GM21515 (cell line): ENCODE measurements around the gene TMEFF1.
"Not testable (repeated sequence)": the region's sequence is repeated elsewhere in the genome, so short reads cannot be mapped to it uniquely, and the experiment has no call there.

Source experiments
- ATAC-seq: cut with Tn5 transposase; IDR thresholded peaks from one replicate; pipeline ENCODE4 v1.9.1; 2021; ENCODE audit not compliant: unreplicated experiment

Gene TMEFF1

DNA sequence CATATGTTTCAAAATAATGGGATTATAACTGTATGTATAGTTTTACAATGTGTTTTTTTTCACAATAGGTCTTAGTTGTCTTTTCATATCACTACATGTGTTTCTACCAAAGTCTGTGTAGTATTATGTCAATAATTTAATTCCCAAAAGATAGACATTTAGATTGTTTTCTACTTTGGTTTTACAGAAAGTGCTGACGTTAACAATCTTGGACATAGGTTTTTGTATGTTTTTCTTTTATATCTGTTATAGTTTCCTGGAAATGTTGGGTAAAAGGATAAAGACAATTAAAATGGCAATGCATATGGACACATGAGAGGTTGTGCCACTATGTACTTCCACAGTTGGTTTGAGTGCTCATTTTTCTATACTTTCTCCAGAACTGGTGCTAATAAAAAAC, 15.2 kb downstream of the TMEFF1 start:
- ATAC-seq, result no peak

DNA sequence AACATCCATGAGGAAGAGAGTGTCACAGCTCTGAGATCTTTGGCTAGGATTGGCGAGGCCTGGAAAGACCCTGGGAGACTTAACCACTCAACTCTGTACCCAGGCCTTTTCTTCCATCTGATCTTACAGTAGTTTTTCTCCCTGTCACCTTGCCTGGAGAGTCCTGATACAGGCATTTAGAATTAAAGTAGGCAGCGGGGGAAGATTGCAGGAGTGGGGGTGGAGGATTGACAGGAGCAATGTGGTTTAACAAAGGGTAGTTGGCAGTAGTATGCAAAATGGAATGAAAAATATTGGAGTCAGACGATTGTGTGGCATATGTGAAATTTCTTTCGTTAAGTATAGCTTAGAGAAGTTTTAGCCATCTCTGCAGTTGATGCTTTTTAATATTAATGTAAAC, 16.9 kb downstream of the TMEFF1 start:
- no peak for ATAC-seq

DNA sequence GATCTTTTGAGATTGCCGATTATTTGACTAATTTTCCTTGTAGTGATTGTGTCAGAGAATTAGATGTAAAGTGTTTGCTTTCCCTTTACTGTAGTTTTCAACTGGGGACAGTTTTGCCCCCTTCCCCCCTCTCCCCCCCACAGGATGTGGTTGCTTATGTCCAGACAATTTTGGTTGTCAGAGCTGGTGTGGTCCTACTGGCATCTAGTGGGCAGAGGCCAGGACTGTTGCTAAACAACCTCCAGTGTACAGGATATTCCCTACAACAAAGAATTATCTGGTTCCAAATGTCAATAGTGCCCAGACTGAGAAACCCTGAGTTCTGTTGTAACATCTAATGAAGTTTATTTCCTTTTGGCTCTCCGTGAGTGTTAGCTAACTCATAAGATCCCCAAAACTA, 20.0 kb downstream of the TMEFF1 start:
- ATAC-seq, result no peak

DNA sequence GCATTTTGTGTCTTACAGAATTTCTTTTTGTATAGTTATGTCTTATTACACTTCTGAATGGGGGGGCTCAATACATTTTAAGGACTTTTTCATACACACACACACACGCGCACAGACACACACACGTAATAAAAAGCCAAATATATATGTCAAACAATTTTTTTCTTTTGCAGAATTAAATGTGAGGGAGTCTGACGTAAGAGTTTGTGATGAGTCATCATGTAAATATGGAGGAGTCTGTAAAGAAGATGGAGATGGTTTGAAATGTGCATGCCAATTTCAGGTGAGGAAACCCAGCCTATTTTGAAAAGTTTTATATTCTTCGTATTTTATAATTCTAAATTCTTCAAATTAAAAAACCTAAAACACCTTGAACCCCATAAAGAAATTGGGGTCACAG, 25.6 kb downstream of the TMEFF1 start:
- no peak for ATAC-seq

DNA sequence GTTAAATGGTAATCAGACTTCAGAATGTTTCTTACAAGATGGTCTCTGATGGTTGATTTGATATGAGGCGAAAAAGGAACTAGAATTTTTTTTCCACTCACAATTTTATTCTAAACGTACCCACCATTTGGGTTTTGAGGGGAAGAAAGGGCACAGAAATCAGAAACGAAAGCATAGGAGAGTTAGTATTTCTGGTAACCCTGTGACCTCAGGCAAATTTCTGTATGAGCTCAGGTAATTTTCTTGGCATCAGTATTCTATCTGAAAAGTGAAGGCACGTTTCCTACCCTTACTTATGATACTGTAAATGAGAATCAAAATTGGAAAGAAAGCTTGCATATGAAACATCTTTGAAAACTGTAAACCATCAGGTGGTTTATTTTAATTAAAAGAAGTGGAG, 26.5 kb downstream of the TMEFF1 start:
- ATAC-seq, result no peak

DNA sequence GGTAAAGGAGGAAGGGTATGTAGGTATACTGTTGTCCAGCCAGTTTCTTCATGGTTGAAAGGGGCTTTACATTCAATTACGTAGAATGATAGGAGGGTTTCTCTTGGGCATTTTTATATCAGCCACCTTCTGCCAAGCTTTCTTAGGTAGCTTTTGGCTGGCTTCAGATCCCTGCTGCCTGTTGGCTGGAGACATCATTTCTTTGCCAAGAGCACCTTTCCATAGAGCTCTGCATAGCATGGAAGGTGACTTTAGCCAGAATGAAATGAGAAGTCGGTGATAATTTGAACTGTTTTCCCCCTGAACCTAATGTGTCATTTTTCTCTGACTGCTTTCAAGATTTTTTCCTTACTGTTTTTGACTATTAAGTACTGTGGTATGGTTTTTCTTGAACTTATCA, 26.9 kb downstream of the TMEFF1 start:
- no peak for ATAC-seq

DNA sequence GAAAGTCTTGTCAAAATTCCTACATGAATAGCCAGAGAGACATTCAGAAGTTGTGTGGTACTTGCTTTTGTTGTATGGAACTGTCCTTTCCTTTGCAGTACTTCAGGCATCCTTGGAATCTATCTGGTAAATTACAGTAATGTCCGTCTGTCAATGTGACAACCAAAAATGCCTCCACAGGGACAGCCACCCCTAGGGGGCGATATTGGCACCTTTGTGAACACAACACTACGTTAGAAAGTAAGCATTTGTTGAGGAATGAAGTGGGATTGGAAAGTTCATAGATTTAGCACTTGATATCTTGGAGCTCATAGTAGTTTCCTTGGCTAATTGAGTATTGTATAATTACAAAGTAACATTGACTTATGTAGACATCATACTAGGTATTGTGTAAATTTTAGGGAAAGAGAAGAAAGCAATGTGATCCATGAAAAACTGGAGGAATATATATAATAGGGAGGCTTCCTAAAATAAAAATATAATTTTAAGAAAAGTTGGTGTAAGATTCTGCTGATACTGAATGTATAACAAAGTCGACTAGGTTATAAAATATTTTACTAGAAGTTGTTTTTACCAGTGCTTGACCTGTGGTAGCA, 32.7 kb downstream of the TMEFF1 start:
- ATAC-seq, result peak; percentile 70

DNA sequence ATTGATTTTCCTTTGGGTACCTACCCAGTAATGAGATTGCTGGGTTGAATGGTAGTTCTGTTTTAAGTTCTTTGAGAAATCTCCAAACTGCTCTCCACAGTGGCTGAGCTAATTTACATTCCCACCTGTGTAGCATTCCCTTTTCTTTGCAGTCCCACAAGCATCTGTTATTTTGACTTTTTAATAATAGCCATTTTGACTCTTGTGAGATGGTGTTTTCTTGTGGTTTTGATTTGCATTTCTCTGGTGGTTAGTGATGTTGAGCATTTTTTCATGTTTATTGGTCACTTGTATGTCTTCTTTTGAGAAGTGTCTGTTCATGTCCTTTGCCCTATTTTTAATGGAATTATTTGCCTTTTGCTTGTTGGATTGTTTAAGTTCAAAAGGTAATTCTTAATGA, 34.4 kb downstream of the TMEFF1 start:
- ATAC-seq, result not testable (repeated sequence)

DNA sequence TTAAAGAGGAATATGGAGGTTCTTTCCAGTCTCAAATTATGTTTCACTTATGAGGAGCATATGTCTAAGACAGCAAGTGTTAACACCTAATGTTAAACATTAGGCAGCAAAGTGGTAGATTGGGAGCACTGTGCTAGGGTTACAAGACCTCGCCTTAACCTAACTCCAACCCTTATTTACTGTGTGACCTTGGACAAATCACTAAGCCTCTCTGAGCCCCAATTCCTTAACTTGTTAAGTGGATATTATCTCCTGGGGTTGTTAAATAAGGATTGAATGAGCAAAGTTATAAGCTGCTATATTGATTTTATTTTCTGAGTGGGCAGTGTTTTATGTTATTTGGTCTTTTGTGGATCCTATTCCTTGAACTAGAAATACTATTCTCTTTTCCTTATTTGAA, 38.3 kb downstream of the TMEFF1 start:
- ATAC-seq, result no peak

DNA sequence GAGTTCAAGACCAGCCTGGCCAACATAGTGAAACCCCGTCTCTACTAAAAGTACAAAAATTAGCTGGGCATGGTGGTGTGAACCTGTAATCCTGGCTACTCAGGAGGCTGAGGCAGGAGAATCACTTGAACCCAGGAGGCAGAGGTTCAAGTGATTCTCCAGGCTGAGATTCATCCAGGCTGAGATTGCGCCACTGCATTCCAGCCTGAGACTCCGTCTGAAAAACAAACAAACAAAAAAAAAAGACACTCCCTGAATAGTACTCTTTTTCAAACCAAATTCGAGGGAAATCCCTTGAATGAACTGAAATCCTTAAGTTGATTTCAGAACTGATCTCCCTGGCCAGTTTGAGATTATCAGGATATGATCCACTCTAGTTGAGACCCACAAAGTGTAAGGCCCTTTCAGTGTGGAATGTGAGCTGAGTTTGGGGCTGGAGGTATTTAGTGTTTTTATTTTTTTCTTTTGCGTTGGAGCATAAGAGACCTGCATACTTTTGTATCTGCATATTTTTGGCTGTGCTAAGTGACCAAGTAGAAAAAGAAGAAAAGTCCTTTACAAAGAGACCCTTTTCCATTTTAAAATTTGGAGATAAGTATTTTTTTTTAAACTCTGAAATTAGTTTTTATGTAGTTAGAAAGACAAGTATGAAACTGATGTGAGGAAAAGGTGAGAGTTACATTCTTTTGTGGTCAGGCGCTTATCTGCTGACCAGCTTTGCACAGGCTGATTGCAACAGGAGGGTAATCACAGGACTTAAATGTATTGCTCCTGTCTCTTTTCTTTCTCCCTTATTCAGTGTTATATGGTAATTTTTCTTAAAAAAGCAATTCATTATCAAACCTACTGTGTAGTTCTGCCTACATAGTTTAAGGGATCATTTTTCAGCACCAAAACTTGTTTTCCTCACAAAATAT, 42.9 kb downstream of the TMEFF1 start:
- no peak for ATAC-seq

DNA sequence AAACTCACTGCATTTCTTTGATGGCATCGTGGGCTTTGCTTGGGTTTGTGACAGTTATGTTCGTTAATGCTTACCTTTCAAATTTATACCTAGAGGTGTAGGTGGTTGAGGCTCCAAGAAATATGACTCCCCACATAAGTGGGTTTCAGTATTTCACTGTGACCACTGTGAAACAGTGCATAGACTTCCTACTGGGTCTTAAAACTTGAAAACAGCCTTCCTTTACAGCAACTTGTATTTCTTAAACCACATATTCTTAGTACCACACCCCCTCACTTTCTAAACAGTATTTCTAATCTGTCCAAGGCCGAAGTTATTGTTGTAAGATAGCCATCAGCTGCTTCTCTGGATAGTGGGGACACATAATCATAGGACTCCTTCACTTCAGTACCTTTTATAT, 48.3 kb downstream of the TMEFF1 start:
- no peak for ATAC-seq

DNA sequence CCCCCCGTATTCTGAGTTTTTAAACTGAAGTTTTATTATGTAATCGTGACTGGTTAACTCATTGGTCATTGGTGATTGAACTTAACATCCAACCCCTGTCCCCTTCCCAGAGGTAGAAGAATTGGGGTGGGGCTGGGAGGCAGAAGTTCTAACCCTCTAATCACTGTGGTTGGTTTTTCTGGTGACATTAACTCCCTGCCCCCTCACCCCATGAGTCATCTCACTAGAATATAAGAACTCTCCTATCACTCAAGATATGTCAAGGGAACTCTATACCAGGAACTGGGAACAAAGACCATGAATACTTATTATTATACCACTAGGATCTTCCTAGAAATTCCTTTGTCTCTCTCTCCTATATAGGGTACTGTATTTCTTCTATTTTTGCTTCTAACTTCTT, 52.6 kb downstream of the TMEFF1 start:
- ATAC-seq, result no peak

DNA sequence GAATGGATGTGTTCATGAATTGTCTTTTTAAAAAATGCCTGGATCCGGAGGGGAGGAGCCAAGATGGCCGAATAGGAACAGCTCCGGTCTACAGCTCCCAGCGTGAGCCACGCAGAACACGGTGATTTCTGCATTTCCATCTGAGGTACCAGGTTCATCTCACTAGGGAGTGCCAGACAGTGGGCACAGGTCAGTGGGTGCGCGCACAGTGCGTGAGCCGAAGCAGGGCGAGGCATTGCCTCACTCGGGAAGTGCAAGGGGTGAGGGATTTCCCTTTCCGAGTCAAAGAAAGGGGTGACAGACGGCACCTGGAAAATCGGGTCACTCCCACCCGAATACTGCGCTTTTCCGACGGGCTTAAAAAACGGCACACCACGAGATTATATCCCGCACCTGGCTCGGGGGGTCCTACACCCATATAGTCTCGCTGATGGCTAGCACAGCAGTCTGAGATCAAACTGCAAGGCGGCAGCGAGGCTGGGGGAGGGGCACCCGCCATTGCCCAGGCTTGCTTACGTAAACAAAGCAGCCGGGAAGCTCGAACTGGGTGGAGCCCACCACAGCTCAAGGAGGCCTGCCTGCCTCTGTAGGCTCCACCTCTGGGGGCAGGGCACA, 54.3 kb downstream of the TMEFF1 start:
- ATAC-seq, result not testable (repeated sequence)

DNA sequence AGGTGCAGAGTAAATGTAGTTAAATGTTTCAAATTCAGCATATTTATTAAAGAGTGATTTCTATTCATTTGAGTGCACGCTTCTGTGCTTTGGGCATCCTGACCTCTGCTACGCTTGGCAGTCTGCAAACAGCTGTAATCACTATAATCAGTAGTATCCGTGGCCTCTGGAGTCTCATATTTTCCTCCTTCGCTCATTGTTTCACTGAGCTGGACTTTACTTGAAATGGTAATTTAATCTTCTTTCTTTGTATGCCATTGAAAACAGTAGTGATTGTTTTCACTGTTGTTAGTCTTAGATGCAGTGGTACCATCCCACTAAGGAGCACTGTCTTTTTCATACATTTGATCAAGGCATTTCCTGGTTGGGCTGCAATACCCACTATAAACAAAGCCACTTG, 61.5 kb downstream of the TMEFF1 start:
- ATAC-seq, result no peak

DNA sequence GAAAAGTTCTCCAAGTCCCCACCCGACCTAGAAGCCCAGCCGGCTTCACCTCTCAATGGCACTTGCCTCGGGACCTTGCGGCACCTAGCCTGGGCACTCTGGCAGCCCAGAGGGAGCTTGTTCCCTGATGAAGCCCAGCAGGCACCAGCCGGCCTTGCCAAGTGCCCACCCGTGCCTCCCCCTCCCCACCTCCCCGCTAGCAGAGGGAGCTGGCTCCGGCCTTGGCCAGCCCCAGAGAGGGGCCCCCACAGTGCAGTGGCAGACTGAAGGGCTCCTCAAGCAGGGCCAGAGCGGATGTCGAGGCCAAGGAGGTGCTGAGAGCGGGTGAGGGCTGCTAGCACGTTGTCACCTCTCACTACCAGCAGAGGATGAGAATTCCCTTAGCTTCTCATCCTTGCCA, 67.4 kb downstream of the TMEFF1 start:
- no peak for ATAC-seq

DNA sequence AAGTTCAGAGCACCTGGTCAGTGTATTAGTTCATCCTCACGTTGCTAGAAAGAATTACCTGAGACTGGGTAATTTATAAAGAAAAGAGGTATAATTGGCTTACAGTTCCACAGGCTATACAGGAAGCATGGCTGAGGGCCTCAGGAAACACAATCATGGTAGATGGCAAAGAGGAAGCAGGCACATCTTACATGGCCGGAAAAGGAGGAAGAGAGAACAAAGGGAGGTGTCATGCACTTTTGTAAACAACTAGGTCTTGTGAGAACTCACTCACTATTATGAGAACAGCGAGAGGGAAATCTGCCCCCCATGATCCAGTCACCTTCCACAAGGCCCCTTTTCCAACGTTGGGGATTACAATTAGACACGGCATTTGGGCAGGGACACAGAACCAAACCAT, 76.1 kb downstream of the TMEFF1 start:
- no peak for ATAC-seq

DNA sequence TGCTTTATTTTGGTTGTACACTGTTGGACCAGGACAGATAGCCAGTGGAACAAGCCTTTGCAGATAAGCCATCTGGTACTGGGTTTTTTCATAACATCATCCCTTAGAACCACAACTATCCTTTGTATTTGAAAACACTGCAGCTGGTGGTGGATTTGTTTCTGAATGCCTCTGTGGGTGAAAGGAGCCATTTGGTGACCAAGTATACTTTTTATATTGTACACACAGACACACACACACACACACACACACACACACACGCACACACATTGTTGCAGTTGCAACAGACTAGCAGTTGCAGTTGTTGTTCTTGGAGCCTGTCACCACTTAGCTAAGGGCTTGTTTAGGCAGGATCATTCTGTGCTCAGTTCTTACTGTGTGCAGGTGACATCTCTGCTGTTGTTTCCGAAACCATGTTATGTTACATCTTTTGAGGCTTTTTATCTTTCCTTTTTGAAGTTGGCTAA, 82.0 kb downstream of the TMEFF1 start:
- peak; percentile 34 for ATAC-seq

DNA sequence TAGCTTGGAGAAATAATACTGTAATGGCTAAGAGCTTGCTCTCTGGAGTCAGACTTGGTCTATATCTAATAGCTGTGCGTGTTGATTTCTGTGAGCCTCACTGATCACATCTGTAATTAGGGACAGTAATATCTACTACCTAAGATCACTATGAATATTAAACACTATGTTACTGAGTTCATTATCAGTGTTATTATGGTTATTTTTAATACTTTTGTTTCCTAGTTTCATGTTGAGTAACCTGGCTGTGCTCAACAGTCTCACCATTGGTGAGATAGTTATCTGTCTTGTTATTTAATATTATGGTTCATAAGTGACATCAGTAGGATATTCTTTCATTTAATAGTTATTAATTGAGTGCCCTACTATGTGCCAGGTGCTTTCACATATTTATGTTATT, 82.5 kb downstream of the TMEFF1 start:
- ATAC-seq, result peak; percentile 68

DNA sequence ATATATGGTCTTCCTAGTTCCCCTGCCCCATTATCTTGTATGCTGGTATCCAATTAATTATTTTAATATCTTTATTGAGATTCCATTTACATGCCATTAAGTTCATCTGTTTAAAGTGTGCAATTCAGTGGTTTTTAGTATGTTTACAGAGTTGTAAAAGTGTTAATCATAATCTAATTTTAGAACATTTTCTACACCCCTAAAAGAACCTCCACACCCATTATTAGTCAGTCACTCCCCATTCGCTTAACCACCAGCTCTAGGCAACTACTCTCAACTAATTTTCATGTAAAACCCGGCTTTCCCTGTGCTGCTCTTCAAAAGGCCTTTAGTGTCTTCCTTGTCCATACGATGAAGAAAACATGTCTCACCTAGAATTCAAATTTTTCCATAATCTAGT, 84.1 kb downstream of the TMEFF1 start:
- no peak for ATAC-seq

DNA sequence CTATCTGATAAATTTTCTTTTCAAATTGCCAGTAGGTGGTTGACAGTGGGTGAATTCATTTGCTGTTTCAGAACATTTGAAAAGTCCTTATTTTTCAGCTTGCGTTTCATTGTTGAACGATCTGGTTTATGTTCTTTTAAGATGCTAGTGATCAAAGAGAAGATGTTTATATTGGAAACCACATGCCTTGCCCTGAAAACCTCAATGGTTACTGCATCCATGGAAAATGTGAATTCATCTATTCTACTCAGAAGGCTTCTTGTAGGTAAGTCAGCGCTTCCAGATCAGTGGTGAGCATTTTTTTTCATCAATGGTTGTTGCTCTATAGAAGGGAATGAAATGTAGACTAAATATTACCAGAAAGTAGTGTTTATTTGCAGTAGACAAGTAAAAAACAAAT, 88.3 kb downstream of the TMEFF1 start:
- no peak for ATAC-seq

DNA sequence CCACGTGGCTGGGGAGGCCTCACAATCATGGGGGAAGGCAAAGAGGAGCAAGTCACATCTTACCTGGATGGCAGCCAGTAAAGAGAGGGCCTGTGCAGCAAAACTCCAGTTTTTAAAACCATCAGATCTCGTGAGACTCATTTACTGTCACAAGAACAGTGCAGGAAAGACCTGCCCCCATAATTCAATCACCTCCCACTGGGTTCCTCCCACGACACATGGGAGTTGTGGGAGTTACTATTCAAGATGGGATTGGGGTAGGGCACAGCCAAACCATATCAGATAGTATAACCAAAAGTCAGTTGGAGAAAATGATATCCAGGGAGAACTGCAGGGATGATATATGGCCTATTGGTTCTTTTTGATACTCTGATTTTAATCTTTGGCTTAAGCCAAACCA, 94.9 kb downstream of the TMEFF1 start:
- no peak for ATAC-seq

DNA sequence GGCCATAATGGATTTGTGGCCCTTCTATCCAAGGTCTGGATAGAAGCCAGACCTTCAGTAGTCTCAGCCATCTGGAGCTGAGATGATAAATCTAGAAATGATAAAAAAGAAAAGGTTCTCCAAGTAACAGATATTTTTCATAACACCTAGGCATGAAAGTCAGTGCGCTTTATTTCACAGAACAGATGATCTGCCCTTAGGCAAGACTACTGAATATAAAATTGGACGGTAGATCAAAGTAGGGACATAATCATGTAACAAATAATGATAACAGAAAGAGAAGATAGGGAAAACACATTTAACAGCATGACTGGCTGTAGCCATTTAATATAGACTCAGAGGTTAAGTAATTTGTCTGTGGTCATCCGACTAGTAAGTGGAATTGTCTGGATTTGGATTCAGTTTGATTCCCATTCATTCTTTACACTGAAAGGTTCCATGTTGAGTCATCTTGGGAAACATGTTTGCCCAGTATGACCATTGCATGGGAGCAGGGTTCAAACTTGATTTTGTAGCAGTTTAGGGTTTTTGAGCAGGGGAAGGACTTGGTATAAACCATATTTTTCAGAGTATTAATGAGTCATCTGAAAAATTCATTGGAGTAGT, 100.8 kb downstream of the TMEFF1 start:
- no peak for ATAC-seq
